Neural progenitor cell (in vitro differentiated cells): ENCODE data around the gene EEF1AKMT3.

Source experiments
- CTCF ChIP-seq: fragments of 200-600 bp; sonication (generic); IDR thresholded peaks from 2 replicates; pipeline ENCODE4 v1.5.1; 2017; ENCODE audit warnings: antibody characterized with exemption, mild to moderate bottlenecking
- EZH2 ChIP-seq: fragments of 200-600 bp; sonication (generic); IDR thresholded peaks from 2 replicates; pipeline ENCODE4 v1.6.1; 2017; ENCODE audit warnings: antibody characterized with exemption, mild to moderate bottlenecking, moderate library complexity

- no peak for TF ChIP-seq CTCF
- no peak for TF ChIP-seq EZH2
Measured at GRCh38 chr12:57772429-57773322, at the start of gene EEF1AKMT3.
